ENCODE results near the gene NNAT. TPM values are rescaled to one million over a fixed set of nuclear protein-coding genes. Genes with fewer than 3 reads are reported as not detected.
"Not testable (repeated sequence)": the region's sequence is repeated elsewhere in the genome, so short reads cannot be mapped to it uniquely, and the experiment has no call there.

Gene NNAT
- total RNA-seq, 1 donor from 2014 or later = 87.4 TPM

GRCh38 chr20:37481610-37482009 lies 39.4 kb upstream of the NNAT start:
- no peaks in the 10 kb centered on the region for H3K36me3 Mint-ChIP-seq (ENCODE audit: insufficient read depth)
- no peak for TF ChIP-seq CTCF (IDR thresholded peaks at IDR 0.05; ENCODE audit: unreplicated experiment)
- peaks cover 22% of the 10 kb centered on the region for H3K27me3 Mint-ChIP-seq
- DNase-seq (ENCODE audit: low spot score, unreplicated experiment) = no peak
- no peak overlapping the region for H3K27ac Mint-ChIP-seq
- H3K9me3 Mint-ChIP-seq (ENCODE audit: low read depth) = no peaks in the 10 kb centered on the region
- H3K4me1 Mint-ChIP-seq (ENCODE audit: low read depth) = no peaks in the 10 kb centered on the region
- no peak overlapping the region for H3K4me3 Mint-ChIP-seq (ENCODE audit: low read depth)

- Mint-ChIP-seq H3K36me3 (ENCODE audit: insufficient read depth) (no peaks in the 10 kb centered on the region), H3K4me3 (ENCODE audit: low read depth) (no peak overlapping the region), H3K27ac (no peak overlapping the region), H3K27me3 (peaks cover 16% of the 10 kb centered on the region), H3K9me3 (ENCODE audit: low read depth) (no peaks in the 10 kb centered on the region), H3K4me1 (ENCODE audit: low read depth) (no peaks in the 10 kb centered on the region)
- TF ChIP-seq CTCF (IDR thresholded peaks at IDR 0.05; ENCODE audit: unreplicated experiment) = no peak
- no peak for DNase-seq (ENCODE audit: low spot score, unreplicated experiment)
These were observed 36.7 kb upstream of the NNAT start for GRCh38 chr20:37484331-37484730.

DNA sequence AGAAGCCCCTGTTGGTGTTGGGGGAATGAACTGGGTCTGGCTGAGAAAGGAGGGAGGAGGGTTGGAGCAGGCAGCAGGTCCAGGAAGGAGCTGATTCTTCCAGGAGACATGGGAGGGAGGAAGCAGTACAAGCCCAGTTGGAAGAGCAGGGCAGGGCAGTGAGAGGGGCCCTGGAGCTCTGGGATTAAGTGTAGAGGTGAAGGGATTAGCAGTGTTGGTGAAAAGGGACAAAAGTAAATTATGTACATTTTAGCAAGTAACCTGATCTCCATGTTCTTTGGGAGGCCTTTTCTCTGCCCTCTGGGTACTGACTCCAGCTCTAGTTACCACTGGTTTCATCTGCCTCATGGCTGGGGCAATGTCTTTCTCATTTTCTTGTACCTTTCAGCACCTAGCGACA lies 34.8 kb upstream of the NNAT start:
- not testable (repeated sequence) for H3K4me3 Mint-ChIP-seq (ENCODE audit: low read depth); H3K27ac Mint-ChIP-seq

GRCh38 chr20:37490663-37491350 lies 30.2 kb upstream of the NNAT start:
- Mint-ChIP-seq H3K4me1 (ENCODE audit: low read depth) (no peaks in the 10 kb centered on the region), H3K27ac (no peak overlapping the region), H3K27me3 (peaks cover 5% of the 10 kb centered on the region), H3K4me3 (ENCODE audit: low read depth) (no peak overlapping the region), H3K36me3 (ENCODE audit: insufficient read depth) (no peaks in the 10 kb centered on the region), H3K9me3 (ENCODE audit: low read depth) (no peaks in the 10 kb centered on the region)
- TF ChIP-seq CTCF (IDR thresholded peaks at IDR 0.05; ENCODE audit: unreplicated experiment) = no peak
- no peak for DNase-seq (ENCODE audit: low spot score, unreplicated experiment)

More for the DNA sequence above, 34.8 kb upstream of the NNAT start:
- H3K36me3 Mint-ChIP-seq (ENCODE audit: insufficient read depth); H3K9me3 Mint-ChIP-seq (ENCODE audit: low read depth); H3K27me3 Mint-ChIP-seq; H3K4me1 Mint-ChIP-seq (ENCODE audit: low read depth); DNase-seq (ENCODE audit: low spot score, unreplicated experiment): not testable (repeated sequence)

DNA sequence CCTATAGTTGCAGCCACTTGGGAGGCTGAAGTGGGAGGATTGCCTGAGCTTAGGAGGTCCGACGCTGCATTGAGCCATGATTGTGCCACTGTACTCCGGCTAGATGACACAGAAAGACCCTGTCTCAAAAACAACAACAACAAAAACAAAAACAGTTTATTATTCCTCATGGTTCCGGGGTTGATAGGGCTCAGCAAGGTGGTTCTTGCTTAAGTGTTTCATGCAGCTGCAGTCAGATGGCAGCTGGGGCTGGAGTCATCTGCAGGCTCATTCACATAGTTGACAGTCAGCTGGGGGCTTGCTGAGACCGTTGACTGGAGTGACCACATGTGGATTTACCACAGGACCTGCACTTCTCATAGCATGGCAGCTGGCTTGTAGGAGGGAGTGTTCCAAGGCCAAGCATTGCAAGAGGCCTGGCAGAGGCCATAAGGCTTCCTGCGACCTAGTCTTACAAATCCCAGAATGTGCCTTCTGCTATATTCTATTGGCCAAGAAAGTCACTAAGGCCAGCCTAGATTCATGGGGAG lies 28.9 kb upstream of the NNAT start:
- Mint-ChIP-seq H3K27me3 (peaks cover 4% of the 10 kb centered on the region), H3K36me3 (ENCODE audit: insufficient read depth) (peaks cover 2% of the 10 kb centered on the region), H3K4me1 (ENCODE audit: low read depth) (peaks cover 5% of the 10 kb centered on the region), H3K27ac (no peak overlapping the region), H3K9me3 (ENCODE audit: low read depth) (no peaks in the 10 kb centered on the region), H3K4me3 (ENCODE audit: low read depth) (no peak overlapping the region)
- no peak for TF ChIP-seq CTCF (IDR thresholded peaks at IDR 0.05; ENCODE audit: unreplicated experiment)
- DNase-seq (ENCODE audit: low spot score, unreplicated experiment) = no peak

GRCh38 chr20:37492945-37493344 lies 28.1 kb upstream of the NNAT start:
- peaks cover 6% of the 10 kb centered on the region for H3K4me1 Mint-ChIP-seq (ENCODE audit: low read depth)
- no peak overlapping the region for H3K27ac Mint-ChIP-seq
- H3K36me3 Mint-ChIP-seq (ENCODE audit: insufficient read depth) = peaks cover 2% of the 10 kb centered on the region
- peaks cover 4% of the 10 kb centered on the region for H3K27me3 Mint-ChIP-seq
- no peaks in the 10 kb centered on the region for H3K9me3 Mint-ChIP-seq (ENCODE audit: low read depth)
- H3K4me3 Mint-ChIP-seq (ENCODE audit: low read depth) = no peak overlapping the region
- no peak for DNase-seq (ENCODE audit: low spot score, unreplicated experiment)
- no peak for TF ChIP-seq CTCF (IDR thresholded peaks at IDR 0.05; ENCODE audit: unreplicated experiment)

Data from progenitor cell of endocrine pancreas (in vitro differentiated cells).